ENCODE data around the gene CYP20A1.
"Not testable (repeated sequence)": the region's sequence is repeated elsewhere in the genome, so short reads cannot be mapped to it uniquely, and the experiment has no call there.

The CYP20A1 gene

DNA sequence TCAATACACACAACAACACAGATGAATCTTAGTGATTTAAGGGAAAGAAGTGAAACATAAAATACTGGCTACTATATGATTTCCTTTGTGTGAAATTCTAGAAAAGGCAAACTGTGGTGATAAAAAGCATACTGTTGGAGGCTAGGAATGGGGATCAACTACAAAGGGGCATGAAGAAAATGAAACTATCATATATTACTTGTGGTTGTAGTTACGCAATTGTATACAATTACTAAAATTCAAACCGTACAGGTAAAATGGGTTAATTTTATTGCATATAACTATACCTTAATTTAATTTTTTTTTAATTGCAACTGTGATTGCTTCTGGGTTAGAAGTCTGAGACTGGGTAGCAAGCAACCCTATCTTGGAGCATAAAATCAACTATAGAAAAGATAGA, 47.7 kb downstream of the CYP20A1 start:
- no peak for DNase-seq

DNA sequence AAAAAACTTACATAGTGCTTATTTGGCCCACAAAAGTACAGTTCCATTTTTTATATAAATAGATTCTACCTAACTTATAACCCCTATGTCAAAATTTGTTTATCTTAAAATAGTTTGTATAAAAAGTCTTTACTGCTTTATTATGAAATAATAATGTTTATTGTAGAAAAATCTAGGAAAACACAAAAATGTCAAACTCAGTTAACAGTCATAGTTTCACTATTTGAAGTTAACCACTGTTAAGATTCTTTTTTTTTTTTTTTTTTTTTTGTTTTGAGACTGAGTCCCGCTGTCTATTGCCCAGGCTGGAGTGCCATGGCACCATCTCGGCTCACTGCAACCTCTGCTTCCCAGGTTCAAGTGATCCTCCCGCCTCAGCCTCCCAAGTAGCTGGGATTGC, 62.8 kb downstream of the CYP20A1 start:
- no peak for DNase-seq

DNA sequence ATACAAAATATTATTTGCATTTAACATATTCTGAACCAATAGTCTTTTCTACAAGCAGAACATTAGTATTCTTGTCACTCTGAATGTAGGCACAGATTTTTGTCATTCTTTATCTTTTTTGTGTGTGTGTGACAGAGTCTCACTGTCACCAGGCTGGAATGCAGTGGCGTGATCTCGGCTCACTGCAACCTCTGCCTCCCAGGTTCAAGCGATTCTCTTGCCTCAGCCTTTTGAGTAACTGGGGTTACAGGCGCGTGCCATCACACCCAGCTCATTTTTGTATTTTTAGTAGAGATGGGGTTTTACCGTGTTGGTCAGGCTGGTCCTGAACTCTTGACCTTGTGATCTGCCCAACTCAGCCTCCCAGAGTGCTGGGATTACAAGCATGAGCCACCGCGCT, 63.8 kb downstream of the CYP20A1 start:
- not testable (repeated sequence) for DNase-seq

DNA sequence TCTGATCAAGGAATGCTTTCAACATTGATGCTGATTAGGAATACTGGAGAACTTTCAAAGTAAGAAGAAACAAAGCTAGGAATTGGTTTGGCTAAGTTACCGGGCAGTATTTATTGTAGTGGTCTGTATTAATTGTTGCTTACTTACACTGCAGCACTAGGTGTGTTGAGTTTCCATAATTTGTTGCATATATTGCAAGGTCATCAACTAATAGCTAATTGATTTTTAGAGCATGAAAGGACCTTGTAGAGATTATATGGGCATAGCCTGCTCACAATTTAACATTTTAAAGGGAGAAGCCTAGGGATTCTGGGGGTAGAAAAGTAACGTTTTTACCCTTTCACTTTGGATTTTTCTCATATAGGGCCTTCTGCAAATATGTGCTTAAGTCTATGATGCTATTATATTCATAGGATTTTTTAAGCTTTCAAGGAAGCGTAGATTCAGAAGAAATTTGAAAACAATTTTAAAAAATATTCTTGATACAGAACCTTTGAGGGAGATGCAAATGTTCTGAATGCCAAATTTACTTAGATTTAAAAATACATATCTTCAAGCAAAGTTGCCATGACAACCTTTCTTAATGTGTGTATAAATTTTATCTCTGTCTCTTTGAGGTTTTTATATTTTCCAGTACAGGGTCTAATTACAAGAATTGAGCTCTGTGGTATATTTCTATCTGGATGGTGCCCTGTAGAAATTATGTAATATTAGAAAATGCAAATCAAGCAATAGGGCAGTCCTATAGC, 72.0 kb downstream of the CYP20A1 start:
- no peak for DNase-seq

DNA sequence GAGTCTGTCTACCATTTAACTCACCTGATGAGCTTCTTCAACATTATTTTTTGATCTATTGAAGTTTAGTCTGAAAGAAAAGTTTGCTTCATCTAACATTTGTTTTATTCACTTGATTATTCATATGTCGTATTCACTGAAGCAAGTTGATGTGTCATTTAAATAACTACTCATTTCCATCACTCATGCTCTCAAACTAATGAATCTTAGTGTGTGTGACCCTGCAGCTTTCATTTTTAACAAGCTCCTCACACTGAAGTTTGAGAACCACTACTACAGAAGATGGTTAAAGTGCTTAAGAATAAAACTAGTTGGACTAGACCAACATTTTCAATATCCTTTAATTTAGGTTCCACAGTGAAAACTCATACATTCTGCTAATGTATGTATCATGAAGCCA, 87.5 kb downstream of the CYP20A1 start:
- DNase-seq, result no peak

DNA sequence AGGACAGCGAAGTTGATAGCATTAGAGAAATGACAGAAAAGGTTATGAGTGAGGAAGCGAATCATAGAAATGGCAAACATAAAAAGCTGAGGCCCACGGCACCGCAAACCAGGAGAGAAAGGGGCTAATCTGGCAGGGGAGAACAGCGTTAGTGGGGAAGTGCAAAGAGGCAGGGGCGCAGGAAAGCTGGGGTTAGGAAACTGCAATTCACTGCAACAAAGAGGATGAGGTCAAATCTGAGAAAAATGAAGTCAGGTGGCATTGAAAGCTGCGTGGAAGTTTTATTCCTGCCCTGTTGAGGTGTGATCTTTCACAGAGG, 88.7 kb downstream of the CYP20A1 start:
- no peak for DNase-seq

DNA sequence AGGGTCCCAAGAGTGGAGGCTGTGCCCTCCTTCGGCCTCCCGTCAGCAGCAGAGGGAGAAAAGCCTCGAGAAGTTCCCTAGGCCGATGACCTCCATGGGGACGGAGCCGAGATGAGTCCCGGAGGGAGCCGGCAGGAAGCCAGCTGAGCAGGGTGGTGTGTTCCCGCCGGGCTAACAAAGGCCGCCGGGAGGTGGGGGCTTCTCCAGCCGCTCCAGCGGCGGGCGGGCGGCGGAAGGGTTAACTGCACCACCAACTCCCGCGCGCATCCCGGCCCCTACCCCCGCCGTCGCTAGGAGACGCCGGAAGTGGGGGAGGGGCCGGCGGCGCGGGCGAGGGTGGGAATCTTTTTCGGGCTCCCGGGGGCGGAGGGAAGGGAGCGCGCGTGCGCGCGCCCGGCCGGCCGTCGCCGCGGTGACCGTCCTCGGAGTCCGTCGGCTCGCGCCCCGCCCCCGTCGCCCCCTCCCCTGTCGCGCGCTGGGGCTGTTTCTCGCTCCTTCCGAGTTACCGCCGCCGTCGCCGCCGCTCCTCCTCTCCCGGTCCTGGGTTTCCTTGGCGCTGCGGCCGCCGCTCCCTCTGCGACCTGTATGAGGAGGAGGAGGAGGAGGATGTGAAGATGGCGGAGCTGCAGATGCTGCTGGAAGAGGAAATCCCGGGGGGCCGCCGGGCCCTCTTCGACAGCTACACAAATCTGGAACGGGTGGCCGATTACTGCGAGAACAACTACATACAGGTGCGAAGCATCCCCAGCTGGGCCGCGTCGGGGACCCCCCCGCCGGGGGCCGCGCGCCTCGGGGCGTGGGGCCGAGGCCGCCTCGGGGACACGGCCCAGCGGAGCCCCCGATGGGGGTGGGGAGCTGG, 89.3 kb downstream of the CYP20A1 start, which contains the start of gene ABI2:
TSS of gene ABI2 (plus strand) at position 494 of the 859 bp plus-strand sequence. CDS start at position 615, 121 bp downstream.
- DNase-seq, result peak; percentile 91

DNA sequence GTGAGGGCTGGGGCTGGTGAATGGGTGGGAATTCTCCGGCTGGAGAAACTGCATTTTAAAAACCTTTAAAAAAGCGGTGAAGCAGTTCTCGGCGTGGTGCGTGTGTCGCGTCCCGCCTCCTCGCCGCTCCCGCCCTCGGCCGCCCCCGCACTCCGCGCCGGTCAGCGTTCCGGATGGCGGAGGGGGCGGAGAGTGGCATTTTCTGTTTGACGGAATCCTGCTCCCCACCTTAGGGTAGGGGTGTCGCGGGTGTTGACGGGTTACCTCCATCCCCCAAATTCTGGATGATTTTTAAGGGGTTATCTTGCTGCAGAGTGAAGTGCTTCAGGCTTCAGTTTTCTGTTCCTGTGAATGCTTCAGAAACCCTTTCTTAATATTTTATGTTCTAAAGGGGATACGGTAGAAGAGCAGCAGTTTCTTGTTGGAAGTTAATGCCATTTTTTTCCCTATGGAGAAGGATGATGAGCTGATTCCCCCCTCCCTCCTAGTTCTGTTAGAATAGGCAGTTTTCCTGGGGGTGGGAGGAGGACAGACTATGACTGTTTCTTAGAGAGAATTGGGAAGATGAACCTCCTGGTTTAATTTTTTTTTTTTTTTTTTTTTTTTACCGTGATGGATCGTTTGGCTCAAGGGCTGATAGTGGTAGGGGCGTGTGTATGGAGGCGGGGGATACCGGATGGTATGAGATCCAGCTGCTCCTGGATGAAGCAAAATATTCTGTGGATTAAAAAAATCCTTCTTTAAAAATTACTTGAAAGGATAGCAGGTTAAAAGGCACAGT, 90.1 kb downstream of the CYP20A1 start:
- DNase-seq, result no peak

DNA sequence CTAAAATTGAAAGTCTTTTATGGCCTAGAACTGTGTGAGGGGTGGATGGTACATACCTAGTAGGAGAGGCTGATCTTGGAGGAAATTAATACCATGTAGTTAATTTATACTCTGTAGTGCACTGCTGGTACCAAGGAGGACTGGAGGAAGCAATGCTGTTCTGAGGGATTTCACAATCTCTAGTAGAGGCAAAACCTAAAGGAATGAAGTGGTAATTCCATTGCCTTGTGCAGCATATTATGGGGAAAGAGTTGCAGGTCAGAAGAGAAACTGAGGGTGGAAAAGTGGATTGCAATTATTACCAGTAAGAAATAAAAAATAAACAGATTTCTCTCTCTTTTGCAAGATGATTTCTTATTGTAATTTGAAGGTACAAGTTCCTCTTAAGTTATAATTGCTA, 91.6 kb downstream of the CYP20A1 start:
- no peak for DNase-seq

DNA sequence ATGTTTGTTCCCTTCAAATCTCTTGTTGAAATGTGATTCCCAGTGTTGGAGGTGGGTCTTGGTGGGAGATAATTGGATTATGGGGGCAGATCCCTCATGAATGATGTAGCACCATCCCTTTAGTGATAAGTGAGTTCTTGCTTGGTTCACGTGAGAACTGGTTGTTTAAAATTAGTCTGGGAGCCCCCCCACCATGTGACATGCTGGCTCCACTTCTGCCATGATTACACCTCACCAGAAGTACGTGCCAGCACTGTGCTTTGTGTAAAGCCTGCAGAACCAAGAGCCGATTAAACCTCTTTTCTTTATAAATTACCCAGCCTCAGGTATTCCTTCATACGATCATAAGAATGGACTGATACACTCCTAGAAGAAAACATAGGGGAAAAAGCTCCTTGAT, 99.5 kb downstream of the CYP20A1 start:
- no peak for DNase-seq

DNA sequence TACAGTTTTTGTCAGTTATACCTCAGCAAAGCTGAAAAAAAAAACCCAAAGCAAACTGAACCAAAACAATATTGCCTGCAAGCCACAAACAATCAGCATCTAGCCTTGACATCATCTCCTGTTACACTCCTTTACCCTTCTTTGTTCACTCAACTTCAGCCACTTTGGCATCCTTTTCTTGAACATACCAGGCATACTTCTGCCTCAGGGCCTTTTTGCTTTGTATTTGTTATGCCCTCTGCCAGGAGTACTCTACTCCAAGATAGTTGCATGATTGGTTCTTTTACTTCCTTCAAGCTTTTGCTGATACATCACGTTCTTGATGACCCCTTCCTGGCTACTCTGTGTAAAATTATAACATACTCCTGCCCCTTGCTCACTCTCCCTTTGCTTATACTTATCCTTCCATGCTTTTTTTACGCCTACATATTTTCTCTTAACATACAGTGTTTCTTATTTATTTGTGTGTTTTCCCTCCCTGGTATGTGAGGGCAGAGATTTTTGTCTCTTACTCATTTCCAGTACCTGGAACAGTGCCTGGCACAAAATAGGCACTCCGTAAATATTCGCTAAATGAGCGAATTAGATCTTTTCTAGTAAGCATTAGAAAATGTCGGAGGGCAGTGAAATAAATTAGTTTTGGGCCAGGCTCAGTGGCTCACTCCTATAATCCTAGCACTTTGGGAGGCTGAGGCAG, 102.1 kb downstream of the CYP20A1 start:
- DNase-seq, result no peak

DNA sequence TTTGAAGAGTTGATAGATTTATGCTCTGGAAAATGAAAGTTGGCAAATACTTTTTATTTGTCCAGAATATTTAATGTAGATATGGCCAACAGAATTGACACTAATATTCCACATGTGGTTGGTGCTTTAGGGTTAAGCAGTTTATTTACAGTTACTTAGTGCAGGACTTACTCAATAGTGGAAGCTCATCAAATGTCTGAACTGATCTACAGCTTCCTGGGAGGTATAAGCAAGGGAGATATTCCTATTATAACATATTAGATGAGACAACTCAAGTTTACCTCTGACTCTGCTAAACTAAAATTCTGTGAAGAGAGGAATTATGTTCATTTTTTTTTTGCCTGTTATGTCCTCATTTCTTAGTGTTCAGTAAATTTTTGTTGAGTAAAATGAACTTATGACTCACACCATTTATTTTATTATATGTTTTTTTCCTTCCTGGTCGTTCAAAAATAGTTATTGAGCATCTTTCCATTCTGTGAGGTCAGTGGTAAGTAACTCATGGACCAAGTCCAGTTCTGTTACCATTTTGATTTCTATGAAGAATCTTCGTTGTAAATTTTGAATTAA, 103.0 kb downstream of the CYP20A1 start:
- no peak for DNase-seq

DNA sequence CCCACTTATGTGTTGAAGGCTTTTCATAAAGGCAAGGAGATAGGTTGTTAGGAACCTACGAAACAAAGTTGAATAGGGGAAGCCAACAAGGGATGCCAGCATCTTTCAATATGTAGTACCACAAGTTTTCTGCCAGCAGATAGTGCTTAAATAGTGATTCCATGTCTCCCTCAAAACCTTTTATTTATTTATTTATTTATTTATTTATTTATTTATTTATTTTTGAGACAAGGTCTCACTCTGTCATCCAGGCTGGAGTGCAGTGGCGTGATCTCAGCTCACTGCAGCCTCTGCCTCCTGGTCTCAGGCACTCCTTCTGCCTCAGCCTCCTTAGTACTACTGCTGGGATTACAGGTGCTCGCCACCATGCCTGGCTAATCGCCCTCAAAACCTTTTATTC, 103.6 kb downstream of the CYP20A1 start:
- DNase-seq, result not testable (repeated sequence)

DNA sequence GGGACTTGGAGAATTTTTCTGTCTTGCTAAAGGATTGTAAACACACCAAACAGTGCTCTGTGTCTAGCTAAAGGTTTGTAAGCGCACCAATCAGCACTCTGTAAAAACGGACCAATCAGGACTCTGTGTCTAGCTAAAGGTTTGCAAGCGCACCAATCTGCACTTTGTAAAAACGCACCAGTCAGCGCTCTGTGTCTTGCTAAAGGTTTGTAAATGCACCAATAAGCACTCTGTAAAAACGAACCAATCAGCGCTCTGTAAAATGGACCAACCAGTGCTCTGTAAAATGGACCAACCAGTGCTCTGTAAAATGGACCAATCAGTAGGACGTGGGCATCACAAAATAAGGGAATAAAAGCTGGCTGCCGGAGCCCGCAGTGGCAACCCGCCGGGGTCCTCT, 105.8 kb downstream of the CYP20A1 start:
- no peak for DNase-seq

DNA sequence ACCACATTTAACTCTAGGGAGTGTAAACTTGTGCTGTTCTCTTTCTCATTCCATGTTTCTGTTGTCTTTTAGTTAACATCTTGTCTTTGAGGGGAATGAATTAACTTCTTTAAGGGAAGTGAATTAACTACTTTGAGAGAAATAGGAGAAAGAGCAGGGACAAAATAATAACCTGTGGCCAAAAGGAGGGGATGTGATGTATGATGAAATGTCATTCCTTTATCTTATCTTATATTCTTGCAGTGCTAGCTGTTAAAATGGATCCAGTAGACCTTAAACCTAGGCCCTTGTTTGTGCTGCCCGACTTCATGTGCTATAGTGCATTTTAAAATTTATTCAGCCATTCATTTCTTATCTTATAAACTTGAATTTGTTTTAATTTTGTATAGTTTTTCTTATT, 107.8 kb downstream of the CYP20A1 start:
- DNase-seq, result no peak

DNA sequence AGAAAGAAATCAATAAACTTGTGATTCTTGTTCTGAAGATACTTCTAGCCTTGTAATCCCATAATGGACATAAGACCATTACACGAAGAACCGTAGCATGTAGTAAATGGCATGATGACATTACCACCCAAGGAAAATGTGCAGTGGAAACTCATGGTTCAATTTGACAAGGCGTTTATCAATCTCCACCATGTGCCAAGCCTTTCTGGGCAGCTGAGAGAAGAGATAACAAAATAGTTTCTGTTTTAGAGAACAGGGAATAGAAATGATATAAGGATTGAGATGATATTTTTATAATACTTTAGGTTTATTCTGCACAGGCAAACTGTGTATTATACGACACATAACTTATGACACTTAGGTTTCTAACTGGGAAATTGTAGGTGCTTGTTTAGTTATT, 108.6 kb downstream of the CYP20A1 start:
- DNase-seq, result no peak

DNA sequence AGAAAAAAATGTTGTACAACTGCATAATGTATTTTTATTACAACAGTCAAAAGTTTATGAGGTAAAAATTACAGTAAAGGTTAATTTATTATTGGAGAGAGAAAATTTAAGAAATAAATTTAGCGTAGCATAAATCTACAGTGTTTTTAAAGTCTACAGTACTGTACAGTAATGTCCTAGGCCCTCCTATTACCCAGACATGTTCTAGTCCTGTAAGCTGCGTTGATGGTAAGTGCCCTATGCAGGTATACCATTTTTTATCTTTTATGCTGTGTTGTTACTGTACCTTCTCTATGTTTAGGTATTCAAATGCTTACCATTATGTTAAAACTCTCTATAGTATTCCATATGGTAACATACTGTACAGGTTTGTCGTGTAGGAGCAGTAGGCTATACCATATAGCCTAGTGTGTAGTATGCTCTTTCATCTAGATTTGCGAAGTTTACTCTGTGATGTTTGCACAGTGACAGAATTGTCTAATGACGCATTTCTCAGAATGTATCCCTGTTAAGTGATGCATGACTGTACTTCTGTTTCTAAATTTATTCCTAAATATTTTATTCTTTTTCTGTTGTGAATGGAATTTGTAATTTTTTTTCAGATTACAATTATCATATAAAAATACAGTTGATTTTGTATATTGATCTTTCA, 113.9 kb downstream of the CYP20A1 start:
- DNase-seq, result peak; percentile 4

DNA sequence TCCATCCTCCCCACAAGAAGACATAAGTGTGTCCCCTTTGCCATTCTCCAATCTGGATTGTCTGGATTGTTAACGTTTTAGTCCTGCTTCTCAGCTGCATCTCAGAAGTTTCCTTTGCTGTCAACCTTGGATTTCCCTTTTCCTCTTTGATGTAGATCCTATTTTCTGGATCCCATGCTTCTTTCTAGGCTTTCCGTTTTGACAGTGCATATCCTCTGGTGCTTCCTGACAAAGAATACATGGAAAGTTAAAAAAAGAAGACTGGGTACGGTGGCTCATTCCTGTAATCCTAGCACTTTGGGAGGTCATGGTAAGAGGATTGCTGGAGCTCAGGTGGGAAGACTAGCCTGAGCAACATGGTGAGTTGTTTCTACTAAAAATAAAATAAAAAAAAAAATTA, 116.1 kb downstream of the CYP20A1 start:
- no peak for DNase-seq
